OCI-LY1 (cell line): ENCODE results near the gene SLC38A2.

Experiments
- CTCF ChIP-seq: fragments of 200-600 bp; sonication (generic), shearing (Covaris generic); IDR thresholded peaks from 2 replicates; pipeline ENCODE4 v1.5.1; 2017; ENCODE audit warnings: mild to moderate bottlenecking, antibody characterized with exemption, low read length, moderate library complexity, mixed read lengths
- EZH2 ChIP-seq: fragments of 200-600 bp; sonication (generic), shearing (Covaris generic); IDR thresholded peaks from 2 replicates; pipeline ENCODE4 v1.8.0; 2017; ENCODE audit warnings: borderline replicate concordance, mixed run types, mild to moderate bottlenecking, antibody characterized with exemption, low read length, moderate library complexity, mixed read lengths

GRCh38 chr12:46383654-46384450 is 11.3 kb upstream of the SLC38A2 start:
- TF ChIP-seq EZH2: no peak
- no peak for TF ChIP-seq CTCF
